ENCODE data around the gene TNNT1.
"Not testable (repeated sequence)": the region's sequence is repeated elsewhere in the genome, so short reads cannot be mapped to it uniquely, and the experiment has no call there.

Gene TNNT1

GRCh38 chr19:55166530-55167268 lies 17.7 kb upstream of the TNNT1 start, which contains the start of gene DNAAF3:
Gene DNAAF3 (minus strand): TSS chr19:55166613. CDS start chr19:55166413, 200 bp downstream.
- peak; percentile 87 for DNase-seq

GRCh38 chr19:55165952-55166529 lies 17.0 kb upstream of the TNNT1 start:
- DNase-seq: peak; percentile 45

- DNase-seq: no peak
These were observed 12.7 kb upstream of the TNNT1 start for GRCh38 chr19:55161571-55162322.

GRCh38 chr19:55160986-55161365 lies 12.0 kb upstream of the TNNT1 start:
- no peak for DNase-seq

- DNase-seq: peak; percentile 83
These were observed 11.4 kb upstream of the TNNT1 start for GRCh38 chr19:55160128-55160985.

GRCh38 chr19:55158848-55159749 lies 10.1 kb upstream of the TNNT1 start:
- no peak for DNase-seq

- no peak for DNase-seq
These were observed 9.4 kb upstream of the TNNT1 start for GRCh38 chr19:55158423-55158822.

GRCh38 chr19:55157064-55157908 lies 8.3 kb upstream of the TNNT1 start, which contains the start of gene TNNI3:
Gene TNNI3 (minus strand): TSS chr19:55157732. CDS start chr19:55157589, 143 bp downstream.
- DNase-seq: no peak

- DNase-seq: peak; percentile 19
These were observed 7.4 kb upstream of the TNNT1 start for GRCh38 chr19:55156202-55157063.

- not testable (repeated sequence) for DNase-seq
These were observed 6.8 kb upstream of the TNNT1 start for GRCh38 chr19:55155784-55156183.

GRCh38 chr19:55153652-55154264 lies 4.8 kb upstream of the TNNT1 start:
- DNase-seq: no peak

GRCh38 chr19:55152017-55152416 lies 3.0 kb upstream of the TNNT1 start:
- no peak for DNase-seq

- no peak for DNase-seq
These were observed 1.3 kb downstream of the TNNT1 start for GRCh38 chr19:55147545-55148251.

GRCh38 chr19:55146705-55147273 lies 2.2 kb downstream of the TNNT1 start:
- no peak for DNase-seq

GRCh38 chr19:55146078-55146704 lies 2.8 kb downstream of the TNNT1 start:
- DNase-seq: peak; percentile 26

GRCh38 chr19:55145232-55145631 lies 3.8 kb downstream of the TNNT1 start:
- no peak for DNase-seq

- DNase-seq: no peak
These were observed 7.3 kb downstream of the TNNT1 start for GRCh38 chr19:55141696-55142095.

GRCh38 chr19:55137915-55138314 lies 11.1 kb downstream of the TNNT1 start:
- DNase-seq: no peak

Data from NCI-H2107 (cell line).